ENCODE measurements around the gene YBX3.

Gene YBX3

DNA sequence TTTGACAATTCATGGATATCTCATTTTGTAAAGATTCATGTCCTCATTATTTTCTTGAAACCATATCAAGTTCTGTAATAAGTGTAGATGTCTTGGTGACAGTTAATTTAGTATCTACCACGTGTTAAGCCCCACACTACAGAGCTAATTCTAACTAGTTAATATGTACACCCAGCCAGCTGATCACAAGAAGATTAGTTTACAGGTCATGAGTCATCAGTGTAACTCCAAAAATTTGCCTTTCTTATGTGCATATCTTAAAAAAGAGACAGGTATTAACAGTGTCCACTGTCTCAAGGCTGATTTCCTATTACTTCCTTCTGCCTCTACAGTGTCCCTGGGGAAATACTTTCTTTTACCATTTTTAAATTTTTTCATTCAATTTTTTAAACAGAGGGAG, 13.3 kb upstream of the YBX3 start:
- Mint-ChIP-seq H3K4me3 (no peak overlapping the region), H3K9me3 (no peaks in the 10 kb centered on the region), H3K4me1 (ENCODE audit: low read depth in 2 of 2) (no peaks in the 10 kb centered on the region), H3K27ac (no peak overlapping the region), H3K27me3 (peaks cover 22 to 32% of the 10 kb centered on the region in 2 donors), H3K36me3 (ENCODE audit: insufficient read depth) (no peaks in the 10 kb centered on the region)
- no peak for DNase-seq
- ATAC-seq (replicated peaks) = no peak

GRCh38 chr12:10735428-10735827, 12.3 kb upstream of the YBX3 start:
- no peak for DNase-seq
- no peak for ATAC-seq (replicated peaks)
- Mint-ChIP-seq H3K36me3 (ENCODE audit: insufficient read depth) (no peaks in the 10 kb centered on the region), H3K27ac (no peak overlapping the region), H3K4me3 (no peak overlapping the region), H3K9me3 (no peaks in the 10 kb centered on the region), H3K27me3 (peaks cover 23 to 32% of the 10 kb centered on the region in 2 donors), H3K4me1 (ENCODE audit: low read depth in 2 of 2) (peaks cover 0 to 1% of the 10 kb centered on the region in 2 donors)

DNA sequence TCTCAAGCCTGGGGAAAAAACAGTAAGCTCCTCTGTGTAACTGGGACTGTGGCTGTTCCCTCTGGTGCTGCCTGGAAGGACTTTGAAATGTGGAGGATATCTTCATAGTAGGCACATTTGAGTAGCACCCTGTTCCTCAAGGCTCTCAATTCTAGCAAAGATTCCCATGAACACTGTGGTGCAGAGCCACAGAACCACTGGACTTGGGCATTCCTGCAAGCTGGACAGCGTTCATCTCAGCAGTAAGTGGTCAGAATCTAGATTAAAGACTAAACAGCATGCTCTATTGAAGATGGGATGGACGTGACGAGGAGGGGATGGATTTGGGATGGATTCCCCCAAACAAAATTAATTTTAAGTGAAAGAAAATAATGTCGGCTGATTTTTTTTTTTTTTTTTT, 9.4 kb upstream of the YBX3 start:
- ATAC-seq (replicated peaks) (no peak), DNase-seq (no peak)
- H3K36me3 Mint-ChIP-seq (ENCODE audit: insufficient read depth) = no peaks in the 10 kb centered on the region
- no peaks in the 10 kb centered on the region for H3K9me3 Mint-ChIP-seq
- no peak overlapping the region for H3K4me3 Mint-ChIP-seq
- H3K4me1 Mint-ChIP-seq (ENCODE audit: low read depth in 2 of 2) = peaks cover 0 to 1% of the 10 kb centered on the region in 2 donors
- no peak overlapping the region for H3K27ac Mint-ChIP-seq
- peaks cover 28 to 32% of the 10 kb centered on the region in 2 donors for H3K27me3 Mint-ChIP-seq

GRCh38 chr12:10732066-10732465, 8.9 kb upstream of the YBX3 start:
- H3K27ac Mint-ChIP-seq = no peak overlapping the region
- DNase-seq (no peak), ATAC-seq (replicated peaks) (no peak)
- peaks cover 28 to 32% of the 10 kb centered on the region in 2 donors for H3K27me3 Mint-ChIP-seq
- peaks cover 0 to 1% of the 10 kb centered on the region in 2 donors for H3K4me1 Mint-ChIP-seq (ENCODE audit: low read depth in 2 of 2)
- H3K36me3 Mint-ChIP-seq (ENCODE audit: insufficient read depth) = no peaks in the 10 kb centered on the region
- H3K4me3 Mint-ChIP-seq = no peak overlapping the region
- no peaks in the 10 kb centered on the region for H3K9me3 Mint-ChIP-seq

- Mint-ChIP-seq H3K4me3 (no peak overlapping the region), H3K27ac (no peak overlapping the region), H3K9me3 (no peaks in the 10 kb centered on the region), H3K4me1 (ENCODE audit: low read depth in 2 of 2) (peaks cover 0 to 1% of the 10 kb centered on the region in 2 donors), H3K27me3 (peaks cover 33 to 41% of the 10 kb centered on the region in 2 donors), H3K36me3 (ENCODE audit: insufficient read depth) (no peaks in the 10 kb centered on the region)
- DNase-seq (no peak), ATAC-seq (replicated peaks) (no peak)
These were observed 7.4 kb upstream of the YBX3 start for GRCh38 chr12:10730559-10730958.

- no peak overlapping the region for H3K4me3 Mint-ChIP-seq
- H3K27ac Mint-ChIP-seq = no peak overlapping the region
- no peak for ATAC-seq (replicated peaks)
- peaks cover 10% of the 10 kb centered on the region for H3K36me3 Mint-ChIP-seq (ENCODE audit: insufficient read depth)
- DNase-seq = no peak
- H3K9me3 Mint-ChIP-seq = no peaks in the 10 kb centered on the region
- H3K27me3 Mint-ChIP-seq = peaks cover 23 to 27% of the 10 kb centered on the region in 2 donors
- H3K4me1 Mint-ChIP-seq (ENCODE audit: low read depth in 2 of 2) = peaks cover 3% of the 10 kb centered on the region in 2 donors
These were observed 5.0 kb upstream of the YBX3 start for GRCh38 chr12:10728091-10728490.

- ATAC-seq (replicated peaks) (no peak), DNase-seq (no peak)
- Mint-ChIP-seq H3K9me3 (no peaks in the 10 kb centered on the region), H3K27me3 (peaks cover 16 to 26% of the 10 kb centered on the region in 2 donors), H3K36me3 (ENCODE audit: insufficient read depth) (peaks cover 18% of the 10 kb centered on the region), H3K4me1 (ENCODE audit: low read depth in 2 of 2) (peaks cover 8 to 9% of the 10 kb centered on the region in 2 donors), H3K27ac (no peak overlapping the region), H3K4me3 (no peak overlapping the region)
These were observed 3.8 kb upstream of the YBX3 start for GRCh38 chr12:10726945-10727344.

GRCh38 chr12:10725003-10725402, 1.9 kb upstream of the YBX3 start:
- no peak for ATAC-seq (replicated peaks)
- peaks cover 23% of the 10 kb centered on the region for H3K36me3 Mint-ChIP-seq (ENCODE audit: insufficient read depth)

GRCh38 chr12:10722502-10722904, 620 bp downstream of the YBX3 start:
- peaks cover 16 to 23% of the 10 kb centered on the region in 2 donors for H3K4me1 Mint-ChIP-seq (ENCODE audit: low read depth in 2 of 2)
- H3K27me3 Mint-ChIP-seq = peaks cover 5 to 31% of the 10 kb centered on the region in 2 donors
- H3K4me3 Mint-ChIP-seq = peak overlapping the region; percentile 95 to 97
- DNase-seq (peak; percentile 42 to 55 (median 47)), ATAC-seq (replicated peaks) (peak; percentile 53)
- no peaks in the 10 kb centered on the region for H3K9me3 Mint-ChIP-seq
- peaks cover 23% of the 10 kb centered on the region for H3K36me3 Mint-ChIP-seq (ENCODE audit: insufficient read depth)
- peak overlapping the region; percentile 97 for H3K27ac Mint-ChIP-seq

More at GRCh38 chr12:10725003-10725402, 1.9 kb upstream of the YBX3 start:
- Mint-ChIP-seq H3K4me3 (no peak overlapping the region), H3K4me1 (ENCODE audit: low read depth in 2 of 2) (peaks cover 14 to 20% of the 10 kb centered on the region in 2 donors), H3K27me3 (peaks cover 10 to 30% of the 10 kb centered on the region in 2 donors), H3K9me3 (no peaks in the 10 kb centered on the region), H3K27ac (no peak overlapping the region)
- DNase-seq = no peak

- H3K9me3 Mint-ChIP-seq = no peaks in the 10 kb centered on the region
- H3K27ac Mint-ChIP-seq = peak overlapping the region; percentile 97
- peaks cover 5 to 37% of the 10 kb centered on the region in 2 donors for H3K27me3 Mint-ChIP-seq
- ATAC-seq (replicated peaks) = peak; percentile 73
- H3K4me3 Mint-ChIP-seq = peak overlapping the region; percentile 95 to 97
- H3K4me1 Mint-ChIP-seq (ENCODE audit: low read depth in 2 of 2) = peaks cover 19 to 26% of the 10 kb centered on the region in 2 donors
- peak; percentile 65 to 76 (median 68) for DNase-seq
- H3K36me3 Mint-ChIP-seq (ENCODE audit: insufficient read depth) = peaks cover 23% of the 10 kb centered on the region
These were observed 1.2 kb downstream of the YBX3 start for GRCh38 chr12:10721651-10722501.

DNA sequence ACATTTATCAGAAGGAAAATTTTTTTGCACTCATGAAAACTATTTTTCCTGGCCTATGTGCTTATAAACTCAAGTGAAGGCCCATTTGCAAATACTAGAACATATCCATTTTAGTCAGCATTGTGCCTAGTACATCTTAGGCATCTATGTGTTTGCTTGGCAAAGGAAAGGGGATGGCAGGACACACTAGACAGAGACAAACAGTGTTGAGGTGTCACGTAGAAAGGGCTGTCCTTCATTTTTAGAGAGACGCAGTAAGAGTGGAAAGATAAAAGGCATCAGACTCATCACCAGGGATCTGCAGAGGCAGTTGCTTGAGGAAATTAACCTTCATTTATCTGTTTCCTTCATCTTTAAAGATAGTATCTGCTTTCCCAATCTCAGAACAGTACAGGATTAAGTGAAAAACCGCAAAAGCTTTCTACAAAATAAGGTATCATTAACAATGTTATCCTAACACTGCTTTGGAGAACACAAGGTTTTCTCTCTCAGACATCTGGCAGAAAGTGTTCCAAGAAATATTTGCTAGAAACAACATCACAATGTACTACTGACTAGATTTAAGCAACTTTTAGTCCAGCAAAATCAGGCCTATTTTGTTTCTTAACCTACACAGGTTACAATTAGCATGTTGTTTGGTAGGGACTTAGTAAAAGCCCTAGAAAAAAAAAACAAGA, 2.0 kb downstream of the YBX3 start:
- peaks cover 3 to 38% of the 10 kb centered on the region in 2 donors for H3K27me3 Mint-ChIP-seq
- H3K4me1 Mint-ChIP-seq (ENCODE audit: low read depth in 2 of 2) = peaks cover 25 to 27% of the 10 kb centered on the region in 2 donors
- DNase-seq = no peak
- H3K36me3 Mint-ChIP-seq (ENCODE audit: insufficient read depth) = peaks cover 23% of the 10 kb centered on the region
- no peak for ATAC-seq (replicated peaks)
- peak overlapping the region; percentile 95 to 97 for H3K4me3 Mint-ChIP-seq
- H3K9me3 Mint-ChIP-seq = no peaks in the 10 kb centered on the region
- peak overlapping the region; percentile 97 for H3K27ac Mint-ChIP-seq

DNA sequence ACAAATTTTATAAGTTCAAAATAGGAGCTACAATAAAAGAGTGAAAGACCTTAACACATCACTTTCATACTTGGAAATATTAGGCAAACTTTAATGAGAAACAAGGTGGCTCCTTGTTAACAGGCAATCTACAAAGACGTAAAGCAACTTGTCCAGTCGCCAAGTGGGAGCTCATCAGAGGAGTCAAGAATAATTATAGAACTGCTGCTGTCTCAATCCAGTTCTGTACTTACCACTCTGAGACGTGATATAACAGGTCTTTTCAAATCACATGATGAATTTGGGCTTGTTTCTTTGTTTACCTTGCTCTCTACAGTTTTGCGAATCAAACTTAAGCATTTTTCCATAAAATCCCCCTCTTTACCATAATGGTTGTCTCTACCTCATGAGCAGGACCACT, 3.6 kb downstream of the YBX3 start:
- peaks cover 31 to 33% of the 10 kb centered on the region in 2 donors for H3K4me1 Mint-ChIP-seq (ENCODE audit: low read depth in 2 of 2)
- H3K36me3 Mint-ChIP-seq (ENCODE audit: insufficient read depth) = peaks cover 26% of the 10 kb centered on the region
- ATAC-seq (replicated peaks) = no peak
- no peak for DNase-seq
- H3K27me3 Mint-ChIP-seq = peaks cover 0 to 33% of the 10 kb centered on the region in 2 donors
- no peak overlapping the region for H3K4me3 Mint-ChIP-seq
- H3K9me3 Mint-ChIP-seq = no peaks in the 10 kb centered on the region
- H3K27ac Mint-ChIP-seq = peak overlapping the region in 1 of 2 donors; percentile 39

GRCh38 chr12:10718279-10718821, 4.8 kb downstream of the YBX3 start:
- H3K27me3 Mint-ChIP-seq = peaks cover 0 to 26% of the 10 kb centered on the region in 2 donors
- no peaks in the 10 kb centered on the region for H3K9me3 Mint-ChIP-seq
- peaks cover 30% of the 10 kb centered on the region in 2 donors for H3K4me1 Mint-ChIP-seq (ENCODE audit: low read depth in 2 of 2)
- DNase-seq (no peak), ATAC-seq (replicated peaks) (no peak)
- no peak overlapping the region for H3K4me3 Mint-ChIP-seq
- H3K27ac Mint-ChIP-seq = no peak overlapping the region
- H3K36me3 Mint-ChIP-seq (ENCODE audit: insufficient read depth) = peaks cover 30% of the 10 kb centered on the region
